Activated CD8-positive, alpha-beta memory T cell treated with anti-CD3 and anti-CD28 coated beads for 36 hours (primary cell): ENCODE measurements around the gene JMJD1C. TPM values are rescaled to one million over a fixed set of nuclear protein-coding genes. Genes with fewer than 3 reads are reported as not detected.

Source experiments
- CTCF ChIA-PET: fragments of 350-600 bp; sonication (Branson Sonifier 250); formaldehyde crosslinking; loops from one replicate; lab custom pipeline; 2021; ENCODE audit warnings: antibody characterized with exemption; lab: Charles Lee
- POLR2A ChIA-PET: fragments of 350-600 bp; sonication (Branson Sonifier 250); formaldehyde crosslinking; loops from one replicate; lab custom pipeline; 2021; ENCODE audit warnings: antibody characterized with exemption; lab: Charles Lee
- total RNA-seq, 2 experiments: library from RNA; stranded (reverse); gene quantifications; one replicate each; pipeline ENCODE4 v1.2.3, GENCODE V29; 2021

The JMJD1C gene
- total RNA-seq, 2 experiments from 2014 or later, result 41.1 to 43.2 TPM

DNA sequence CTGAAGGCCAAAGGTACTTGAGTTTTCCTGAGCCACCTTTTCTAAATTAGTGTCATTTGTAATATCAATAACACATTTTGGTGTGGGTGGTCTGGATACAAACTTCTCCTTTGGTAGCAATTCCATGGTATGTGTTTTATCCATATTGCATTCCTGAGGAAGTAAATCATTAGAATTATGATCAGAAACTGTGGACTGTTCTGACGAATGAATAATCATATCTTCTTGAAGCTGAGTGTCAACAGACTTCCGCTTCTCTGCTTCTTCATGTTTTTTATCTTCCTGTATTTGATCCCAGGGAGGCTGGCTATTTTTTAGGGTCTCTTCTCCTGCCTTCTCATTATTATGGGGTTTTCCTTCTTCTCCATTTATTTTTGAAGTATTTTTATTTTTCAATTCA is 251.2 kb downstream of the JMJD1C start:
- CTCF ChIA-PET, result interaction anchor here (1.5 kb wide), 1 partner anchor 503 kb away, joined by 3 read pairs; no protein-coding TSS in a partner anchor
- POLR2A ChIA-PET, result no interaction called here

DNA sequence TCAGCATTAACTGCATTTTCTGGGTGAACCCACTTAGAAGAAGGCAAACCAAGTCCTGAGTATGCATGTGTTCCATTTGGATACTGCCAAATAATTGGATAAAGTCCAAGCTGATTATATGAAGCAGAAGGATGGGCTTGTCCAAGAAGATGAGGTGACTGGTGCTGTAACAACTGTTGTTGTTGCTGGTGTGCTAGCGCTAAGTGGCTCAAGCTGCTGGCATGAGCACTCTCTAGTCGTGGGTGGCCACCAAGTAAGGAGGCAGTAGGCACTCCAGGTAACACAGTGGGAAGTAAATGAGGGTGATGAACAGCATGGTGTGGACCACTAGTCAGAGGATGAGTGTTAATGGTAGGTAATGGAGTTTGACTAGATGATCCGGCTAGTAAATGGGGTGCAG is 252.3 kb downstream of the JMJD1C start:
- ChIA-PET CTCF (interaction anchor here (0.6 to 1.5 kb wide), 4 partner anchors 198 to 508 kb away, joined by 3 read pairs; no protein-coding TSS in a partner anchor), POLR2A (no interaction called here)

DNA sequence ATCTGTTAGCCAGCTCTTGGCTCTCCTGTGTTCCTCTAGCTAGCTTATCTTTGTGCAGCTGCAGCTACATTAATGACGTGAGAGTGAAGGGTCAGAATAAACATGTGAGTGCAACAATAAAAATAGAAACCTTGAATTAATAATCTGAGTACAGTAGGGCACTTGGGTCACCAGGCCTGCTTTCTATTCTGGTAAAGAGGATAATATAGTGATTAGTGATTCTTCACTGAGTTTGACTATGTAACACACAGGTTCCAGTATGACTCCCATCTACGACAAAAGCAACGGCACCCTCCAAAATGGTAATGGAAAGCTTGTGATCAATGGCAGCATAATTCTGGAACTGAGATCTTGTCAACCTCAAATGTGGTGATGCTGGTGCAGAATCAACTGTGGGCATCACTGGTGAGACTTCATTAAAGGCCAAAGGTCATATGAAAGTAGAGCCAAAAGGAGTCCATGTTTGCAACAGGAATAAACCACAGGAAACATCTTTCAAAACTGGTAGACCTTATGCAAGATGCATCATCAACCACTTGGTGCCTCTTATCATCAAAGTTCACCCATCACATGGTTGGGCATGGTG is 255.1 kb downstream of the JMJD1C start:
- CTCF ChIA-PET, result no interaction called here

DNA sequence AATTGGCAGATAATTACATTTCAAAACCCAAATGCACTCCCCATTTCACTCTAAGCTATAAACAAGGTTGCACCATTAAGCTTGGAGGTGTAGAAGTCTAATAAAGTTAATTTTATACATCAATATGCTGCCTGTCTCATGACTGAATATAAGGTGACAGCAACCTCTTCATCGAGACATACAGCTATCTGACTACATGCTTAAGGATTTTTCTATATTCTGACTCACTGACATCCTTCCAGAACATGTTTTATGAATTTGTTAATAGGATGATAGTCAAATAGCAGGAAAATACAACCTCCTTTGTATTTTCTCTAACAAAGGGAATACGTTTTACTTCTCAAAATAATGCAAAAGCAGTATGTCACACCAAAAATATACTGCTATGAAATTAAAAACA is 256.1 kb downstream of the JMJD1C start:
- ChIA-PET CTCF (no interaction called here), POLR2A (no interaction called here)

More for the DNA sequence above, 255.1 kb downstream of the JMJD1C start:
- POLR2A ChIA-PET, result interaction anchor here (0.9 kb wide), 1 partner anchor 44 kb away, joined by 3 read pairs; no protein-coding TSS in a partner anchor

DNA sequence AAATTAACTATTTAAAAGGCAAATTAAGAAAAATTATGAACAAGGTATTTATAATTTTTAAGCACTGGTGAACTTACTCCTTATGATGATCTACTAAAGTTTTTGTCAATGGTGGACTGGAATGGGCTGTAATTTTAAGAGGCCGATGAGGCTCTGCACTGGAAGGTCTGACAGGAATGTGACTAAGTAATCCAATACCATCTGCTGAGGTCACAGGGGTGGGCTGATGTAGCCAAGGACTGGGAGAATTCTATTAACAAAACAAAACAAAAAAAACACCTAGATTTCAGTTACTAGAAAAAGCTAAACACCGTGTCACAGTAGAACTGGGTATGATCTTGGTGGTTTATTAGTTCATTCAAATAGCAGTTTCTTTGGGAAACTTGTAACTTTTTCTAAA is 256.8 kb downstream of the JMJD1C start:
- ChIA-PET POLR2A (no interaction called here), CTCF (no interaction called here)

DNA sequence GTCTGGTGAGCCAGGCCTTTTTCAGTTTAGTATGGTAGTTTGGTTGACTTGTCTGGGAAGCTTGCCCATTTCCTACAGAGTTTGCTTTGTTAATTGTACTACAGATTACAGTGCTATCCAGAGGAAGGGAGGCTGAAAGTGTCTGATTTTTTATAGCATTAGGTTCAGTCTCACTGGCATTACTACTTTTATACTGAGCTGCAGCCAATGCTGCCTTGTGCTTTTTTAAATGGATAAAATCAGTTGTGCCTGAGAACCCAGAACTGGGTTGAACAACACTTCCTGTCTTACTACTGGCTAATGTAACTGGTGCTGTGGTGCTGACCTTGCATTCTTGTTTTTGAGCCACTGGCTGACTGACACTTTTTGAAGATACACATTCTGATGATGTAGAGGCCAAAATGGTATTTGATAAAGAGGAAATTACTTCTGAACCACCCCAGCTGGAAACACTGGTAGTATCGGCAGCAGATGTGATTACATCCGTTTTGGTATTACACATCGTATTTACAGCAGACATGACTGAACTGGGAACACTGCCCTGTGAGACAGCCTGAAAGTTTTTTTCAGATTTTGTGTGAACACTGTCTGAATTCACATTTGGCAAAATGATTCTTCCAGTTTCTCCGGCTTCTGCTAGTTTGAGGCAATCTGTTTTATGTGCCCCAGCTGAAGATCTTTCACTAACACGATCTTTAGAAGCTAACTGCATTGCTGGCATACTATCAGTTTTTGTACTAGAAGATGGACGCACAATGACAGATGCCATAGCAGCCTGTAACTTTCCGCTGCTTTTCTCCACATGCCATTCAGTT is 258.6 kb downstream of the JMJD1C start:
- ChIA-PET POLR2A (no interaction called here), CTCF (interaction anchor here (0.6 kb wide), 1 partner anchor 1219 kb away, joined by 3 read pairs; no protein-coding TSS in a partner anchor)

DNA sequence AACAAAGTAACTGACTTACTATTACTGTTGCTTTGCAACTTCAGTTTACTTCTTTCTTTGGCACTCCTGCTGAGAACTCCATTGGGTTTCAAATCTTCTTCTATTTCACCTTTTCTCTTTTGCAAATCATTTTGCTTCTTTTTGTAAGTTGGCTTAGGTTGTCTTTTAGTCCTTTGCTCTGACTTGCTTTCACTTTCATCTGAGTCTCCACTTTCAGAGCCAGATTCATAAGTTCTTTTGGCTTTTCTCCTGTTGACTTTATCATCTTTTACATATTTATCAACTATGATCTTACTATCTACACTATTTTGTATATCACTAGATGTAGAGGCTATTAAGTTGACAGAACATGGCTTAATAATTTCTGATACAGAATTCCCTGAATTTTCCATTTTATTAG is 259.2 kb downstream of the JMJD1C start:
- CTCF ChIA-PET, result interaction anchor here (0.6 kb wide), 1 partner anchor 1218 kb away, joined by 3 read pairs; no protein-coding TSS in a partner anchor

DNA sequence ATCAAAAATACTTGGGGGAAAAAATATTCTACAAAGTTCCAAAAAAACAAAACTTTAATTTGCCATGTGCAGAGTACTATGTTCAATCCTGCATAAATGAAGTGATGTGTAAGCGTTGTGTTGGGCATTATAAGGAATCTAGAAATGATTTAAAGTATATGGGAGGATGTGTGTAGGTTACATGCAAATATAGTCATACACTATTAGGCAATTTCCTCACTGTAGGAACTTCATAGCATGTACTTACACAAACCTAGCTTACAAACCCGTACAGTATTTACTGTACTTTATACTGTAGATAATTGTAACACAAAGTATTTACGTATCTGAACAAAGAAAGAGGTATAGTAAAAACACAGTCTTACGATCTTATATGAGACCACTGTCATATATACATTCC is 260.4 kb downstream of the JMJD1C start:
- ChIA-PET CTCF (interaction anchor here (1.4 kb wide), 1 partner anchor 424 kb away, joined by 3 read pairs; no protein-coding TSS in a partner anchor), POLR2A (no interaction called here)

More for the DNA sequence above, 259.2 kb downstream of the JMJD1C start:
- POLR2A ChIA-PET, result no interaction called here

DNA sequence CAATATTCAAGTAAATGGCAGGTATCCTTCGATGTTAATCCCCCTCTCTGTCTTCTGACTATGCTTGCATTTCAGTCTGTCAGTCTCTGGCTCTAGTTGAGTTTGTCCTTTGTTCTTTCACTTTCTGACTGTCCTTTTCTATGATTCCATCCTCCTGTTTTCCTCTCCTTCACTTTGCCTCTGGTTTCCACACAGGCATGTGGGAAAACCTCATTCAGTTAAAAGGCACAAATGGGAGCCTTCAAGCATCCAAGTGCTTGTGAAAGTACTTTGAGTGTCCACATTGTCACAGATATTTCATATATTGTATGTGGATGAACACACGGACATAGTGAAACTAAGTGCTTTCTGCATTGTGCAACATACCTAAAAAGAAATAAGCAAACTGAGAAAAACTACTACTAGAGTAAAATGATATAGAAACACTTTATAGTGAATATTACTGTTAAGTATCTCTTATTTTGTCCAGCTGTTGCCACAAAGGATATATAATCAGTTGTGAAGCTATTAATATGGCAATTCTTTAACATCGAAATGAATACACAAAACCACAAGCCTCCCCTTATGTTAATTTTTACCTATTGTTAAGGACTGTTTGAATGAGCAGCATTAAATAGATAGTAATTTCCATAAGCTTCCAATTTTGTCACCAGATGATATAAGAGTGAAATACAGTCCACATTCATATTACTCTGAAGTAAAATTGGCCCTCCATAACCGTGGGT is 260.9 kb downstream of the JMJD1C start:
- POLR2A ChIA-PET, result no interaction called here
- CTCF ChIA-PET, result interaction anchor here (1.4 kb wide), 1 partner anchor 424 kb away, joined by 3 read pairs; no protein-coding TSS in a partner anchor

DNA sequence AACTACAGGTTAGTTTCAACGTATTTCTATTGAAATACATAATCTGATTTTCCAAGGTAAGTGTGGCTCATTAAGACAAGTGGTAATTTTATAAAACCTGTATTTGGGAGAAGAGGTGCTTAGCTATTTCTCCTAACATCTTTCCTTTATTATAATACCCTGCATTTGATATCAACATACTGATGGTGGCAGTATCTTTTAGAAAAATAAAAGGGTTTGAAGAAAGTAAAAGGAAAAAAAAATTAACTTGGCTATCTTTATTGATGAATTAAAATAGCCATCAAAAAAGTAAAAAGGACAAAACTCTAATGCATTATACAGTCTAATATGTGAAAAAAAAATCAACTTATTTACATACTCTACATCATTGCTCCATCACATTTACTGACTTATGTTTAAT is 264.7 kb downstream of the JMJD1C start:
- CTCF ChIA-PET, result interaction anchor here (0.8 kb wide), 1 partner anchor 46 kb away, joined by 3 read pairs; no protein-coding TSS in a partner anchor
- POLR2A ChIA-PET, result no interaction called here

DNA sequence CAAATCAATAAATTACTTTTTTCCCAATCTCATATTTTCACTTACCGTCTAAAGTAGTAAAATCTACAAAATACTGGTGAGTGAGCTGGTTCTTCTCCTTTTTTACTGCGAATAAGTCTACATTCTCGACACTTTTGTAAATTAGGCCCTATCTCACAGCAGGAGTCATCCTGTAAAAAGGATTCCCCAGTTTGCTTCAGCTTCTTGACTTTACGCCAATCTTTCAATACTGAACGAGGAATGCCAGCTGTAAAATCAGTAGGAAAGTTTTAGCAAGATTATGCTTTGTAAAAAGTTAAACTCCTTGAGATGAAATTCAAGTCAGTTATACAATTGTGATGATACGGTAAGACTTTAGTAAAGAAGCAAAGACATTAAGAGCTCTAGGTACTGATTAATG is 265.3 kb downstream of the JMJD1C start:
- CTCF ChIA-PET, result no interaction called here
- POLR2A ChIA-PET, result no interaction called here

DNA sequence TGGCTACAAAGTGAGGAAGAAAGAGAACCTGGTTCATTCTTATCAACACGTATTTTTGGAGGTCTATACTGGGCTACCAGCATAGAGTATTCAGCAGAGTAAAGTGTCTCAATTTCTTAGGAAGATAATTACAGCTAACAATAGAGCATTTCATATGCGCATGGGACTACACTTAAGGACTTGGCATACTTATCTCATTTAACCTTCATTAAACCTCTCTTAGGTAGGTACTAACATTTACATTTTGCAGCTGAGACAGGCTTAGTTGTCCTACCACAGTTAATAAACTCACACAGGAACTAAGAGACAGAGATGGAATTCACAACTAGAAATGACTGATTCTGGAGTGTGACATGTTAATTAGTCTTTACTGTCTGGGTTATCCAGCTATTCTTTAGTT is 266.1 kb downstream of the JMJD1C start:
- ChIA-PET POLR2A (no interaction called here), CTCF (no interaction called here)

DNA sequence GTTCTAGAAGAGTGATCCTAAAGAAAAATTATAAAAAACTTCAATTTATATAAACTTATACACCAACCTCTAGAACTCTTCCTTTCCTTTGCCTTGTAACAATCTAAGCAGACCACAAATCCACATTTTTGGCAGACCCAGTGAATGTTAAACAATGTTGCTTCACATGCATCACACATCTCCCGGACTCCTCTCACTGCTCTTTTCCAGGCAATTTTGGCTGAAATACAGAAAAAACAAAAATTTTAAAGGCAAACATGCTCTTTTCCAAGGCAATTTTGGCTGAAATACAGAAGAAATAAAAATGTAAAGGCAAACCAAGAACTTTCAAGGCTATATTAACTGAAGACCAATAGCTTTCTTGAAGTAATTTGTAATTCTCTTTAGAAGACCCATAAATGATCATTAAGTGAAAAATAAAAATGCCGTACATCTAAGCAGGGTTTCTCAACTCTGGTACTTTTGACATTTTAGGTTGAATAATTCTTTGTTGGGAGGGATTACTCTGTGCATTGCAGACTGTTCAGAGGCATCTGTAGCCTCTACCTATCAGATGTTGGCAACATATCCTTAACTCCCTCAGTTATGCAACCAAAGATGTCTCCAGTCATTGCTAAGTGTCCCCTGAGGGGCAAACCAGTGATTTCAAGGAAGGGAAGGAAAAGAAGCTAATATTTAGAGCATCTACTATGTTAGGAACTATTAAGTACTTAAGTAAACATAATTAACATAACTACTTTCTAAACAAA is 268.3 kb downstream of the JMJD1C start:
- ChIA-PET CTCF (interaction anchor here (0.7 kb wide), 1 partner anchor 508 kb away, joined by 3 read pairs; no protein-coding TSS in a partner anchor), POLR2A (interaction anchor here (0.7 kb wide), 1 partner anchor 324 kb away, joined by 3 read pairs; no protein-coding TSS in a partner anchor)

DNA sequence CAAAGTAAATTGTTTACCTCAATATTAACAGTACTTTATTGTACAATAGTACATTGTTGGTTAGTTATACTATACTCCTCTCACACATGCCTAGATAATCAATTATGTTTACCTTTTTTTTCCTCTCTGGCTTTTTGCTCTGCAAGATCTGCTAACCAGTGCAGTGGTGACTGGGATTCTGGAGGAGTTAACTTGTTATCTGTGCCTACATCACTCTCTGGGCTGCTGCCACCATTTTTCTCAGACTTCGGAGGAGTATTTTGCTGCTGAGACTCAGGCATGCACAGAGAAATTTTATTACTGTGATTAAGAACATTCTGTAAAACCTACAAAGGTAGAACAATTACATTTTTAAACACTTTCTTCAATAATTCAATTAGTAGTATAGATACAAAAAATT is 273.0 kb downstream of the JMJD1C start:
- CTCF ChIA-PET, result no interaction called here
- POLR2A ChIA-PET, result interaction anchor here (0.7 kb wide), 1 partner anchor 810 kb away, joined by 3 read pairs; no protein-coding TSS in a partner anchor

DNA sequence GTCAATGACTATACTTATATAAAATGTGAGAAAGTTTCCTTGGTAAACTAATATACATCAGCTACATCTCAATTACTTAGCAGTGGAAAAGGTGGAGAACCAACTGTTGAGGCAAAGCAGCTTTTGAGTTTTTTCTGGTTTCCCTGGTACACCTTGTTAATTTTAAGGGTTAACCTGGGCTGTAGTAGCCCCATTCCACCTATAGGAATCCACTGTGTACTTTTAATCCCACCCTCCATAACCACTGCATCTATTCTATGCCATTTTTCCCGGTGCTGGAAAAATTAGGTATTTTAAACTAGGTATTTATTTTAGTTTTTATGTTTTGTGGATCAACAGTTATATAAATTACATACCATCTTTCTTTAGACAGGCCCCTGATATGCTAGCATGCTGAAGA is 290.2 kb downstream of the JMJD1C start:
- POLR2A ChIA-PET, result interaction anchor here (0.5 kb wide), 1 partner anchor 50 kb away, joined by 4 read pairs; no protein-coding TSS in a partner anchor
- CTCF ChIA-PET, result interaction anchor here (1.6 kb wide), 1 partner anchor 544 kb away, joined by 3 read pairs; no protein-coding TSS in a partner anchor

DNA sequence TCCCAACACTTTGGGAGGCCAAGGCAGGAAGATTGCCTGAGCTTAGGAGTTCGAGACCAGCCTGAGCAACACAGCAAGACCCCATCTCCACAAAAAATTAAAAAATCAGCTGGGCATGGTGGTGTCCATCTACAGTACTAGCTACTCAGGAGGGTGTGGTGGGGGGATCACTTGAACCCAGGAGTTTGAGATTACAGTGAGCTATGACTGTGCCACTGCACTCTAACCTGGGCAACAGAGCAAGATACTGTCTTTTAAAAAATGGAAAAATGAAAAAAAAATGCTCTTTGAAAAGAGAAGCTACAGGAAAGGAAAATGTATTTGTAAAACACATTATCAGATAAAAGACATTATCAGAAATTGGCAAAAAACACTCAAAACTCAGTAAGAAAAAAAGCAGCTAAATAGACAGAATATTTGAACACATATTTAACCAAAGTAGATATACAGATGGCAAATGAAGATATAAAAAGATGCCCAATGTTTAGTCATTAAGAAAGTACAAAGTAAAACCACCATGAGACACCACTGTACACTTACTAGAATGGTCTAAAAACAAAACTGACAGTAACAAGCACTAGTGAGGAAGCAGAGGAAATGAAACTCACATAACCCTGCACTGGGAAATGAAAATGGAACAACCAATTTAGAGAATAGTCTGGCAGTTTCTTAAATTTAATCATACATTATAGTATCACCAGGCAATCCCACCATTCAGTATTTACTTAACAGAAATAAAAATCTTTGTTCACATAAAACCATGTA is 292.1 kb downstream of the JMJD1C start:
- CTCF ChIA-PET, result no interaction called here
- POLR2A ChIA-PET, result interaction anchor here (1.0 kb wide), 1 partner anchor 533 kb away, joined by 3 read pairs; no protein-coding TSS in a partner anchor

DNA sequence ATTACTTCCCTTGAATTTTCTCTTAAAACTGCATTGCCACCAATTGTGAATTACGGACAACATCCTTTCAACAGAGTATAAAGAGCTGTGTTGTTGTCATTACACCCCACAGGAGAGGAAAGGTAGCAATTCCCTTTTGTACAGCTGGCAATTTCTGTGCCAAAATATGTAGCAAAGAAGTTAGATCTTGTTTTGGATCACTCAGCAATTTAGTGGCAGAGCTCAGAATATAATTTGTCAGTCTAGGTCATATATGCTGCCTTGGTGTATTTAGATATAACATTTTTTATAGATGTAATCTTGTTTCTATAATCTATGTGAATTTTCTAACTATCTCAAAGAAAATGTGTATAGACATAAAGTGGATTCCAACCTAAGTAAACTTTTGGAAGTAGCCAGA is 293.9 kb downstream of the JMJD1C start:
- POLR2A ChIA-PET, result no interaction called here
- CTCF ChIA-PET, result interaction anchor here (0.5 kb wide), 1 partner anchor 535 kb away, joined by 3 read pairs; no protein-coding TSS in a partner anchor
